ENCODE data around the gene FERMT3. TPM values are rescaled to one million over a fixed set of nuclear protein-coding genes. Genes with fewer than 3 reads are reported as not detected.

FERMT3 gene
- total and polyA plus RNA-seq, 2 of the 13 experiments (the other 11 are each of a cell fraction or from before 2014, with no cell fraction given), result 0.29 TPM; not detected in 1

DNA sequence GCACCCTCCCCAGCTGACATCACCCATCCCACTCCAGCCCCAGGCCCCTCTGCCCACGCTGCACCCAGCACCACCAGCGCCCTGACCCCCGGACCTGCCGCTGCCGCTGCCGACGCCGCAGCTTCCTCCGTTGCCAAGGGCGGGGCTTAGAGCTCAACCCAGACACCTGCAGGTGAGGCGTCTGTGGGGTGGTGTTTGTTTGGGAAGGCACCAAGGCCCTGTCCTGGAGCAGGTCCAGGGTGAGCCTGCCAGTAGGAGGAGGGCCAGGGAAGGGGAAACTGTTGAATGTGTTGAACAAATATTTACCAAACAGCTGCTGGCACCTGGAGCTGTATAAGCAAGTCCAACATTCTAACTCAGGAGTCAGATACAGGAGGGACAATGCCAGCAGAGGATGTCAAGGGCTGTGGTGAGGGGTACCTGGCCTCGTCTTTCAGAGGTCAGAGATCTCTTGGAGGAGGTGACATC lies 31.0 kb downstream of the FERMT3 start (continued):
- TF ChIP-seq, protein P1, sequence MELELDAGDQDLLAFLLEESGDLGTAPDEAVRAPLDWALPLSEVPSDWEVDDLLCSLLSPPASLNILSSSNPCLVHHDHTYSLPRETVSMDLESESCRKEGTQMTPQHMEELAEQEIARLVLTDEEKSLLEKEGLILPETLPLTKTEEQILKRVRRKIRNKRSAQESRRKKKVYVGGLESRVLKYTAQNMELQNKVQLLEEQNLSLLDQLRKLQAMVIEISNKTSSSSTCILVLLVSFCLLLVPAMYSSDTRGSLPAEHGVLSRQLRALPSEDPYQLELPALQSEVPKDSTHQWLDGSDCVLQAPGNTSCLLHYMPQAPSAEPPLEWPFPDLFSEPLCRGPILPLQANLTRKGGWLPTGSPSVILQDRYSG (CRISPR knock-in tag; IDR thresholded peaks at IDR 0.05), result no peak
- TF ChIP-seq ZNF337 (CRISPR knock-in tag; IDR thresholded peaks at IDR 0.05; ENCODE audit: borderline replicate concordance, low read depth), result no peak
- TF ChIP-seq ZSCAN29 (CRISPR knock-in tag; conservative IDR thresholded peaks at IDR 0.05), result no peak
- TF ChIP-seq, protein P2, sequence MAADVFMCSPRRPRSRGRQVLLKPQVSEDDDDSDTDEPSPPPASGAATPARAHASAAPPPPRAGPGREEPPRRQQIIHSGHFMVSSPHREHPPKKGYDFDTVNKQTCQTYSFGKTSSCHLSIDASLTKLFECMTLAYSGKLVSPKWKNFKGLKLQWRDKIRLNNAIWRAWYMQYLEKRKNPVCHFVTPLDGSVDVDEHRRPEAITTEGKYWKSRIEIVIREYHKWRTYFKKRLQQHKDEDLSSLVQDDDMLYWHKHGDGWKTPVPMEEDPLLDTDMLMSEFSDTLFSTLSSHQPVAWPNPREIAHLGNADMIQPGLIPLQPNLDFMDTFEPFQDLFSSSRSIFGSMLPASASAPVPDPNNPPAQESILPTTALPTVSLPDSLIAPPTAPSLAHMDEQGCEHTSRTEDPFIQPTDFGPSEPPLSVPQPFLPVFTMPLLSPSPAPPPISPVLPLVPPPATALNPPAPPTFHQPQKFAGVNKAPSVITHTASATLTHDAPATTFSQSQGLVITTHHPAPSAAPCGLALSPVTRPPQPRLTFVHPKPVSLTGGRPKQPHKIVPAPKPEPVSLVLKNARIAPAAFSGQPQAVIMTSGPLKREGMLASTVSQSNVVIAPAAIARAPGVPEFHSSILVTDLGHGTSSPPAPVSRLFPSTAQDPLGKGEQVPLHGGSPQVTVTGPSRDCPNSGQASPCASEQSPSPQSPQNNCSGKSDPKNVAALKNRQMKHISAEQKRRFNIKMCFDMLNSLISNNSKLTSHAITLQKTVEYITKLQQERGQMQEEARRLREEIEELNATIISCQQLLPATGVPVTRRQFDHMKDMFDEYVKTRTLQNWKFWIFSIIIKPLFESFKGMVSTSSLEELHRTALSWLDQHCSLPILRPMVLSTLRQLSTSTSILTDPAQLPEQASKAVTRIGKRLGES (CRISPR knock-in tag; IDR thresholded peaks at IDR 0.05; ENCODE audit: borderline replicate concordance), result no peak
- TF ChIP-seq ZNF546 (CRISPR knock-in tag; conservative IDR thresholded peaks at IDR 0.05), result no peak
- no peak for TF ChIP-seq KLF15 (CRISPR knock-in tag; IDR thresholded peaks at IDR 0.05; ENCODE audit: borderline replicate concordance)
- TF ChIP-seq, protein P3, sequence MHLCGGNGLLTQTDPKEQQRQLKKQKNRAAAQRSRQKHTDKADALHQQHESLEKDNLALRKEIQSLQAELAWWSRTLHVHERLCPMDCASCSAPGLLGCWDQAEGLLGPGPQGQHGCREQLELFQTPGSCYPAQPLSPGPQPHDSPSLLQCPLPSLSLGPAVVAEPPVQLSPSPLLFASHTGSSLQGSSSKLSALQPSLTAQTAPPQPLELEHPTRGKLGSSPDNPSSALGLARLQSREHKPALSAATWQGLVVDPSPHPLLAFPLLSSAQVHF (CRISPR knock-in tag; IDR thresholded peaks at IDR 0.05), result 0 out of 2 replicates have a peak, but pooled peaks have one; percentile 60
- TF ChIP-seq JUND (CRISPR knock-in tag; IDR thresholded peaks at IDR 0.05), result no peak
- TF ChIP-seq, protein P4, sequence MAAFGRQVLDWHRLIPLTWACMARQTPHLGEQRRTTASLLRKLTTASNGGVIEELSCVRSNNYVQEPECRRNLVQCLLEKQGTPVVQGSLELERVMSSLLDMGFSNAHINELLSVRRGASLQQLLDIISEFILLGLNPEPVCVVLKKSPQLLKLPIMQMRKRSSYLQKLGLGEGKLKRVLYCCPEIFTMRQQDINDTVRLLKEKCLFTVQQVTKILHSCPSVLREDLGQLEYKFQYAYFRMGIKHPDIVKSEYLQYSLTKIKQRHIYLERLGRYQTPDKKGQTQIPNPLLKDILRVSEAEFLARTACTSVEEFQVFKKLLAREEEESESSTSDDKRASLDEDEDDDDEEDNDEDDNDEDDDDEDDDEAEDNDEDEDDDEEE (CRISPR knock-in tag; IDR thresholded peaks at IDR 0.05), result no peak
- TF ChIP-seq, protein P5, sequence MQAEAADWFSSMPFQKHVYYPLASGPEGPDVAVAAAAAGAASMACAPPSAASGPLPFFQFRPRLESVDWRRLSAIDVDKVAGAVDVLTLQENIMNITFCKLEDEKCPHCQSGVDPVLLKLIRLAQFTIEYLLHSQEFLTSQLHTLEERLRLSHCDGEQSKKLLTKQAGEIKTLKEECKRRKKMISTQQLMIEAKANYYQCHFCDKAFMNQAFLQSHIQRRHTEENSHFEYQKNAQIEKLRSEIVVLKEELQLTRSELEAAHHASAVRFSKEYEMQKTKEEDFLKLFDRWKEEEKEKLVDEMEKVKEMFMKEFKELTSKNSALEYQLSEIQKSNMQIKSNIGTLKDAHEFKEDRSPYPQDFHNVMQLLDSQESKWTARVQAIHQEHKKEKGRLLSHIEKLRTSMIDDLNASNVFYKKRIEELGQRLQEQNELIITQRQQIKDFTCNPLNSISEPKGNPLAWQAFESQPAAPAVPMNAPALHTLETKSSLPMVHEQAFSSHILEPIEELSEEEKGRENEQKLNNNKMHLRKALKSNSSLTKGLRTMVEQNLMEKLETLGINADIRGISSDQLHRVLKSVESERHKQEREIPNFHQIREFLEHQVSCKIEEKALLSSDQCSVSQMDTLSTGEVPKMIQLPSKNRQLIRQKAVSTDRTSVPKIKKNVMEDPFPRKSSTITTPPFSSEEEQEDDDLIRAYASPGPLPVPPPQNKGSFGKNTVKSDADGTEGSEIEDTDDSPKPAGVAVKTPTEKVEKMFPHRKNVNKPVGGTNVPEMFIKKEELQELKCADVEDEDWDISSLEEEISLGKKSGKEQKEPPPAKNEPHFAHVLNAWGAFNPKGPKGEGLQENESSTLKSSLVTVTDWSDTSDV (CRISPR knock-in tag; IDR thresholded peaks at IDR 0.05), result peak; percentile 81; the same call in 1 of the 2 replicates
- TF ChIP-seq, protein P6, sequence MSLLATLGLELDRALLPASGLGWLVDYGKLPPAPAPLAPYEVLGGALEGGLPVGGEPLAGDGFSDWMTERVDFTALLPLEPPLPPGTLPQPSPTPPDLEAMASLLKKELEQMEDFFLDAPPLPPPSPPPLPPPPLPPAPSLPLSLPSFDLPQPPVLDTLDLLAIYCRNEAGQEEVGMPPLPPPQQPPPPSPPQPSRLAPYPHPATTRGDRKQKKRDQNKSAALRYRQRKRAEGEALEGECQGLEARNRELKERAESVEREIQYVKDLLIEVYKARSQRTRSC (CRISPR knock-in tag; IDR thresholded peaks at IDR 0.05; ENCODE audit: low read depth), result no peak
- TF ChIP-seq SNAI1 (CRISPR knock-in tag; IDR thresholded peaks at IDR 0.05; ENCODE audit: borderline replicate concordance), result no peak
- TF ChIP-seq TOPORS (CRISPR knock-in tag; IDR thresholded peaks at IDR 0.05), result no peak
- TF ChIP-seq CBX2 (IDR thresholded peaks at IDR 0.05; ENCODE audit: low read depth, low read length), result no peak
- TF ChIP-seq CBX2 (CRISPR knock-in tag; IDR thresholded peaks at IDR 0.05; ENCODE audit: low read depth), result no peak
- TF ChIP-seq, protein P7, sequence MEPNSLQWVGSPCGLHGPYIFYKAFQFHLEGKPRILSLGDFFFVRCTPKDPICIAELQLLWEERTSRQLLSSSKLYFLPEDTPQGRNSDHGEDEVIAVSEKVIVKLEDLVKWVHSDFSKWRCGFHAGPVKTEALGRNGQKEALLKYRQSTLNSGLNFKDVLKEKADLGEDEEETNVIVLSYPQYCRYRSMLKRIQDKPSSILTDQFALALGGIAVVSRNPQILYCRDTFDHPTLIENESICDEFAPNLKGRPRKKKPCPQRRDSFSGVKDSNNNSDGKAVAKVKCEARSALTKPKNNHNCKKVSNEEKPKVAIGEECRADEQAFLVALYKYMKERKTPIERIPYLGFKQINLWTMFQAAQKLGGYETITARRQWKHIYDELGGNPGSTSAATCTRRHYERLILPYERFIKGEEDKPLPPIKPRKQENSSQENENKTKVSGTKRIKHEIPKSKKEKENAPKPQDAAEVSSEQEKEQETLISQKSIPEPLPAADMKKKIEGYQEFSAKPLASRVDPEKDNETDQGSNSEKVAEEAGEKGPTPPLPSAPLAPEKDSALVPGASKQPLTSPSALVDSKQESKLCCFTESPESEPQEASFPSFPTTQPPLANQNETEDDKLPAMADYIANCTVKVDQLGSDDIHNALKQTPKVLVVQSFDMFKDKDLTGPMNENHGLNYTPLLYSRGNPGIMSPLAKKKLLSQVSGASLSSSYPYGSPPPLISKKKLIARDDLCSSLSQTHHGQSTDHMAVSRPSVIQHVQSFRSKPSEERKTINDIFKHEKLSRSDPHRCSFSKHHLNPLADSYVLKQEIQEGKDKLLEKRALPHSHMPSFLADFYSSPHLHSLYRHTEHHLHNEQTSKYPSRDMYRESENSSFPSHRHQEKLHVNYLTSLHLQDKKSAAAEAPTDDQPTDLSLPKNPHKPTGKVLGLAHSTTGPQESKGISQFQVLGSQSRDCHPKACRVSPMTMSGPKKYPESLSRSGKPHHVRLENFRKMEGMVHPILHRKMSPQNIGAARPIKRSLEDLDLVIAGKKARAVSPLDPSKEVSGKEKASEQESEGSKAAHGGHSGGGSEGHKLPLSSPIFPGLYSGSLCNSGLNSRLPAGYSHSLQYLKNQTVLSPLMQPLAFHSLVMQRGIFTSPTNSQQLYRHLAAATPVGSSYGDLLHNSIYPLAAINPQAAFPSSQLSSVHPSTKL (CRISPR knock-in tag; IDR thresholded peaks at IDR 0.05), result peak; percentile 81
